Smooth muscle cell (in vitro differentiated cells): ENCODE measurements around the gene EBLN2. TPM values are rescaled to one million over a fixed set of nuclear protein-coding genes. Genes with fewer than 3 reads are reported as not detected.

Experiments used
- DNase-seq: peaks from one replicate; lab custom pipeline; 2025; ENCODE audit not compliant: unreplicated experiment; lab: John Stamatoyannopoulos, UW
- H2AFZ ChIP-seq: fragments of 200-600 bp; sonication (generic); 2 replicates; pipeline ENCODE4 v1.6.0; 2016; ENCODE audit warnings: antibody characterized with exemption, low read depth, mild to moderate bottlenecking
- H3F3A ChIP-seq: fragments of 200-600 bp; sonication (generic); 2 replicates; pipeline ENCODE4 v1.6.0; 2017; ENCODE audit warnings: antibody characterized with exemption, low read depth
- H3K27ac ChIP-seq: fragments of 200-600 bp; sonication (generic); 2 replicates; pipeline ENCODE4 v1.5.1; 2016; ENCODE audit warnings: low read depth, mild to moderate bottlenecking
- H3K27me3 ChIP-seq: fragments of 200-600 bp; sonication (generic); 2 replicates; pipeline ENCODE4 v1.6.1; 2016; ENCODE audit warnings: low read depth, mild to moderate bottlenecking
- H3K36me3 ChIP-seq: fragments of 200-600 bp; sonication (generic); 2 replicates; pipeline ENCODE4 v1.5.1; 2016; ENCODE audit warnings: low read depth
- H3K4me1 ChIP-seq: fragments of 200-600 bp; sonication (generic); 2 replicates; pipeline ENCODE4 v1.5.1; 2016; ENCODE audit warnings: low read depth
- H3K4me2 ChIP-seq: fragments of 200-600 bp; sonication (generic); 2 replicates; pipeline ENCODE4 v1.6.0; 2016; ENCODE audit warnings: mild to moderate bottlenecking
- H3K4me3 ChIP-seq: fragments of 200-600 bp; sonication (generic); 2 replicates; pipeline ENCODE4 v1.5.1; 2016; ENCODE audit warnings: mild to moderate bottlenecking
- H3K79me2 ChIP-seq: fragments of 200-600 bp; sonication (generic); 2 replicates; pipeline ENCODE4 v1.6.0; 2016; ENCODE audit warnings: low read depth, mild to moderate bottlenecking
- H3K9ac ChIP-seq: fragments of 200-600 bp; sonication (generic); 2 replicates; pipeline ENCODE4 v1.6.0; 2016; ENCODE audit warnings: low read depth
- H3K9me3 ChIP-seq: fragments of 200-600 bp; sonication (generic); replicated peaks from 2 replicates; pipeline ENCODE4 v1.5.1; 2016; ENCODE audit warnings: low read depth
- H4K20me1 ChIP-seq: fragments of 200-600 bp; sonication (generic); 2 replicates; pipeline ENCODE4 v1.6.0; 2016; ENCODE audit warnings: low read depth
- WGBS: methylation state at CpG from one replicate; pipeline ENCODE4 v1.1.7; 2016; ENCODE audit warnings: low lambda C conversion rate; 5-methylcytosine and 5-hydroxymethylcytosine counted together
- polyA plus RNA-seq: library from polyadenylated mRNA; unstranded; fragments of >200 nt; fragmentation: Nextera tagmentation; extraction: Ambion mirVana; gene quantifications from 2 replicates; pipeline ENCODE4 v1.2.1, GENCODE V29; 2016
- total RNA-seq: library from RNA; depleted of rRNA; stranded (reverse); fragments of >200 nt; gene quantifications from 2 replicates; pipeline ENCODE4 v1.2.3, GENCODE V29; 2014
- TF ChIP-seq, protein P1 (sequence below): fragments of 200-600 bp; sonication (generic); IDR thresholded peaks from 2 replicates; pipeline ENCODE4 v1.5.1; 2017; ENCODE audit warnings: borderline replicate concordance, mild to moderate bottlenecking, antibody characterized with exemption; ENCODE audit not compliant: insufficient read depth, poor library complexity, severe bottlenecking

Gene EBLN2
- total RNA-seq (5.5 TPM in 2 replicates), polyA plus RNA-seq (2.9 and 4.5 TPM in 2 replicates)

DNA sequence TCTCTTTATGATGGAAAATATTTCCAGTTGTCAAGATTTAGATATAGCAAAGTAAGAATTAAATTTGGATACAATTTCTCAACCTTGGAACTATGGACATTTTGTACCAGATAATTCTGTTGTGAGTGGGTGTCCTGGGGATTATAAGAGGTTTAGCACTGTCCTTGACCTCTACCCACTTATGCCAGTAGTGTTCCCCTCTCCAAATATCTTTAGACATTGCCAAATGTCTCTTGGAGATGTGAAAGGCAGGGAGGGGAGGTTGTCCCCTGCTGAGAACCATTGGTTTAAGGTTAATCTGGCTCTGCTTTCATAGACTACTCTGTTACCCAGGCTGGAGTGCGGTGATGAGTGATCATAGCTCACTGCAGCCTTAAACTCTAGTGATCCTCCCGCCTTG lies at the start of gene EBLN2:
TSS of gene EBLN2 (plus strand) at position 244 of the 400 bp plus-strand sequence. CDS start 423 bp downstream, outside the sequence.
- Histone ChIP-seq H3K9ac (no peak within 1 kb of the TSS), H3K4me2 (no peak within 1 kb of the TSS), H3K9me3 (no peaks in the 10 kb centered on the region), H3K79me2 (peaks cover 49% of the 10 kb centered on the region), H3F3A (no peaks in the 10 kb centered on the region), H3K27me3 (no peaks in the 10 kb centered on the region), H4K20me1 (peaks cover 29% of the 10 kb centered on the region), H3K4me1 (no peaks in the 10 kb centered on the region), H3K36me3 (peaks cover 13% of the 10 kb centered on the region), H2AFZ (no peak within 1 kb of the TSS), H3K4me3 (no peak within 1 kb of the TSS), H3K27ac (peak within 1 kb of the TSS; percentile 6)
- 96% methylated on average over 2 of the region's 2 CpGs for WGBS
- no peak for DNase-seq
- TF ChIP-seq, protein P1, sequence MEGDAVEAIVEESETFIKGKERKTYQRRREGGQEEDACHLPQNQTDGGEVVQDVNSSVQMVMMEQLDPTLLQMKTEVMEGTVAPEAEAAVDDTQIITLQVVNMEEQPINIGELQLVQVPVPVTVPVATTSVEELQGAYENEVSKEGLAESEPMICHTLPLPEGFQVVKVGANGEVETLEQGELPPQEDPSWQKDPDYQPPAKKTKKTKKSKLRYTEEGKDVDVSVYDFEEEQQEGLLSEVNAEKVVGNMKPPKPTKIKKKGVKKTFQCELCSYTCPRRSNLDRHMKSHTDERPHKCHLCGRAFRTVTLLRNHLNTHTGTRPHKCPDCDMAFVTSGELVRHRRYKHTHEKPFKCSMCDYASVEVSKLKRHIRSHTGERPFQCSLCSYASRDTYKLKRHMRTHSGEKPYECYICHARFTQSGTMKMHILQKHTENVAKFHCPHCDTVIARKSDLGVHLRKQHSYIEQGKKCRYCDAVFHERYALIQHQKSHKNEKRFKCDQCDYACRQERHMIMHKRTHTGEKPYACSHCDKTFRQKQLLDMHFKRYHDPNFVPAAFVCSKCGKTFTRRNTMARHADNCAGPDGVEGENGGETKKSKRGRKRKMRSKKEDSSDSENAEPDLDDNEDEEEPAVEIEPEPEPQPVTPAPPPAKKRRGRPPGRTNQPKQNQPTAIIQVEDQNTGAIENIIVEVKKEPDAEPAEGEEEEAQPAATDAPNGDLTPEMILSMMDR, result no peak

DNA sequence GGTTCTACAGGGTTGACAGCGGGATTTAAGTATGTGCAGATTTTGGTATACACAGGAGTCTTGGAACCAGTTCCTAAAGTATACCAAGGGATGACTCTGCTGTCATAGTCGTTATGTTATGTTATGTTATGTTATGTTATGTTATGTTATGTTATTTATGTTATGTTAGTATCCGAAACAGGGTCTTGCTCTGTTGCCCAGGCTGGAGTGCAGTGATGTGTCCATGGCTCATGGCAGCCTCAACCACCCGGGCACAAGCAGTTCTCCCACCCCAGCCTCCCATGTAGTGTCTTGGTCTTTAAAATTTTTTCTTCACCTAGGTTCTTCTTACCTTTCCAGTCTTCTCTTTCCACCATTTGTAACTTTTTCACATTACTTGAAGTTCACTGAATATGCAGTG lies 43.2 kb upstream of the EBLN2 start:
- no peaks in the 10 kb centered on the region for H3K79me2 ChIP-seq
- H2AFZ ChIP-seq, result no peak overlapping the region
- H3K27ac ChIP-seq, result no peak overlapping the region
- H3K36me3 ChIP-seq, result no peaks in the 10 kb centered on the region
- H3K4me1 ChIP-seq, result no peaks in the 10 kb centered on the region
- peaks cover 2% of the 10 kb centered on the region for H3F3A ChIP-seq
- peak overlapping the region; percentile 12 for H3K4me2 ChIP-seq
- no peak overlapping the region for H3K9ac ChIP-seq
- no peaks in the 10 kb centered on the region for H3K9me3 ChIP-seq
- no peaks in the 10 kb centered on the region for H3K27me3 ChIP-seq
- TF ChIP-seq, protein P1, result no peak
- H4K20me1 ChIP-seq, result peaks cover 100% of the 10 kb centered on the region
- 93% methylated on average over 4 of the region's 4 CpGs for WGBS
- H3K4me3 ChIP-seq, result no peak overlapping the region
- no peak for DNase-seq

DNA sequence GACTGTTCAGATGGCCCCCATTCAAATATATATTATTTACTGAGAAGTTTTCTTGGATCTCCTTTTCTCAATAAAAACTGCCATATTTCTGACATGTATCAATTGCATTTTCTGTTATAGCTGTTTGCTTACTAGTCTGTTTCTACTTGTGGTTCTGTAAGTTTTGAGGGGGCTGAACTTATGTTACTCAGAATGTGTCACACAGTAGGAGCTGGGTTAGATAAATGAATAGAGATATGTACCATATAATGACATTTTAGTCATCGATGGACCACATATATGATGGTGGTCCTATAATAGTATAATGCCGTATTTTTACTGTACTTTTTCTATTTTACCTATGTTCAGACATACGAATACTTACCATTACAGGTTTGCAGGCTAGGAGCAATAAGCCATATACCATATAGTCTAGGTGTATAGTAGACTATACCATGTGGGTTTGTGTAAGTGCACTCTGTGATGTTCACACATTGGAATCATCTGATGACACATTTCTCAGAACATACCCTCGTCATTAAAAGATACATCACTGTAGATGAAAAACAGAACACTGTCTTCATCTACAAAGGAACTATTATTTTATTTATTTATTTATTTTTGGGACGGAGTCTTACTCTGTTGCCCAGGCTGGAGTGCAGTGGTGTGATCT lies 42.5 kb upstream of the EBLN2 start:
- no peak overlapping the region for H2AFZ ChIP-seq
- peaks cover 2% of the 10 kb centered on the region for H3F3A ChIP-seq
- TF ChIP-seq, protein P1, result no peak
- peaks cover 2% of the 10 kb centered on the region for H3K4me1 ChIP-seq
- H3K9me3 ChIP-seq, result no peaks in the 10 kb centered on the region
- no peaks in the 10 kb centered on the region for H3K27me3 ChIP-seq
- H3K79me2 ChIP-seq, result no peaks in the 10 kb centered on the region
- peak overlapping the region; percentile 12 for H3K4me2 ChIP-seq
- H3K4me3 ChIP-seq, result no peak overlapping the region
- 74% methylated on average over 5 of the region's 5 CpGs for WGBS
- no peak overlapping the region for H3K9ac ChIP-seq
- H3K36me3 ChIP-seq, result no peaks in the 10 kb centered on the region
- no peak for DNase-seq
- peaks cover 100% of the 10 kb centered on the region for H4K20me1 ChIP-seq
- H3K27ac ChIP-seq, result no peak overlapping the region

DNA sequence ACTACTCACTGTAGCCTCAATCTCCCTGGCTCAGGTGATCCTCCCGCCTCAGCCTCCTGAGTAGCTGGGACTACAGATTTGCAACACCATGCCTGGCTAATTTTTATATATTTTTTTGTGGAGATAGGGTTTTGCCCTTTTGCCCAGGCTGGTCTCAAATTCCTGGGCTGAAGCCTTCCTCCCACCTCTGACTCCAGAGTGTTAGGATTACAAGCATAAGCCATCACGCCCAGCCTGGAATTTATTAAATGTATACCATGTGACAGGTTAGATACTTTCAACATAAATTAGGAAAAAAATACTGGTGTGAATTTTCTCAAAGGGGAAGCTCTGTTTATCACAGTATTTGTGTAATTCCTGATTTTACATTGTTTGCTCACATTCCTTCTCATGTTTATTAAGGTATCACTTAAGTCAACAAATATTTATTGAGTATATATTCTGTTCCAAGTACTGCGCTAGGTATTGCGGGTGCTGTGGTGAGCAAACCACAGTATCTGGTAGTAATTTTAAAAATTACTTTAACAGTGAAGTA lies 40.1 kb upstream of the EBLN2 start:
- no peak overlapping the region for H2AFZ ChIP-seq
- no peak for DNase-seq

More for the DNA sequence above, 40.1 kb upstream of the EBLN2 start:
- 66% methylated on average over 4 of the region's 4 CpGs for WGBS
- peaks cover 12% of the 10 kb centered on the region for H3K4me1 ChIP-seq
- no peak overlapping the region for H3K9ac ChIP-seq
- H3F3A ChIP-seq, result peaks cover 2% of the 10 kb centered on the region
- H3K27ac ChIP-seq, result no peak overlapping the region
- H4K20me1 ChIP-seq, result peaks cover 100% of the 10 kb centered on the region
- H3K79me2 ChIP-seq, result no peaks in the 10 kb centered on the region
- TF ChIP-seq, protein P1, result no peak
- H3K9me3 ChIP-seq, result no peaks in the 10 kb centered on the region
- H3K27me3 ChIP-seq, result no peaks in the 10 kb centered on the region
- no peaks in the 10 kb centered on the region for H3K36me3 ChIP-seq
- no peak overlapping the region for H3K4me3 ChIP-seq
- H3K4me2 ChIP-seq, result no peak overlapping the region
